Measurements from ENCODE around the gene SMAD6. TPM values are rescaled to one million over a fixed set of nuclear protein-coding genes. Genes with fewer than 3 reads are reported as not detected.

SMAD6 gene
- total and polyA plus RNA-seq, 11 donors = 10.4 to 65.9 (median 20.6) TPM

- Histone ChIP-seq H3K36me3 (peaks cover 0 to 61% (median 19%) of the 10 kb centered on the region in 9 donors), H3K27ac (peak overlapping the region in 1 of 12 donors; percentile 40), H3K9me3 (no peaks in the 10 kb centered on the region), H3K4me3 (no peak overlapping the region), H3K4me1 (peaks cover 0 to 66% (median 31%) of the 10 kb centered on the region in 12 donors), H3K27me3 (no peaks in the 10 kb centered on the region)
- TF ChIP-seq CTCF (IDR thresholded peaks at IDR 0.05) = no peak
- no peak for ATAC-seq
- 55 to 65% (median 59%) methylated on average over 6 of the region's 6 CpGs for WGBS, 4 donors
- peak in 1 of 5 donors; percentile 0 for DNase-seq
- intact Hi-C loops (cut with DNase I) = no loop called here
These were observed 13.2 kb downstream of the SMAD6 start for GRCh38 chr15:66715181-66715624.

- peaks cover 0 to 74% (median 30%) of the 10 kb centered on the region in 12 donors for H3K4me1 ChIP-seq
- ATAC-seq = no peak
These were observed 14.0 kb downstream of the SMAD6 start for GRCh38 chr15:66715720-66716655.

GRCh38 chr15:66716656-66717020 is 14.6 kb downstream of the SMAD6 start:
- Histone ChIP-seq H3K9me3 (no peaks in the 10 kb centered on the region), H3K27ac (peak overlapping the region in 1 of 12 donors; percentile 15), H3K27me3 (no peaks in the 10 kb centered on the region), H3K4me1 (peaks cover 0 to 80% (median 30%) of the 10 kb centered on the region in 12 donors), H3K4me3 (no peak overlapping the region), H3K36me3 (peaks cover 0 to 60% (median 19%) of the 10 kb centered on the region in 9 donors)
- no peak for TF ChIP-seq POLR2A (IDR thresholded peaks at IDR 0.05)
- TF ChIP-seq CTCF (IDR thresholded peaks at IDR 0.05) = no peak
- no peak for ATAC-seq
- intact Hi-C loops (cut with DNase I) = no loop called here
- DNase-seq = peak in 1 of 5 donors; percentile 5
- WGBS, 4 donors = 64 to 73% (median 66%) methylated on average over 4 of the region's 4 CpGs

More at GRCh38 chr15:66715720-66716655, 14.0 kb downstream of the SMAD6 start:
- H3K36me3 ChIP-seq = peaks cover 0 to 65% (median 19%) of the 10 kb centered on the region in 9 donors
- TF ChIP-seq POLR2A (IDR thresholded peaks at IDR 0.05) = no peak
- TF ChIP-seq CTCF (IDR thresholded peaks at IDR 0.05) = no peak
- intact Hi-C loops (cut with DNase I) = no loop called here
- peak overlapping the region in 1 of 12 donors; percentile 15 for H3K27ac ChIP-seq
- no peaks in the 10 kb centered on the region for H3K27me3 ChIP-seq
- WGBS, 4 donors = 69 to 79% (median 72%) methylated on average over 15 of the region's 15 CpGs
- no peaks in the 10 kb centered on the region for H3K9me3 ChIP-seq
- peak in 1 of 5 donors; percentile 16 for DNase-seq
- no peak overlapping the region for H3K4me3 ChIP-seq

Measured in heart left ventricle (tissue), 16 donors.